NCI-H524 (cell line): ENCODE data around the gene SMKR1.
"Not testable (repeated sequence)": the region's sequence is repeated elsewhere in the genome, so short reads cannot be mapped to it uniquely, and the experiment has no call there.

ENCODE experiments used
- DNase-seq, 2 experiments: peaks; one replicate each; lab custom pipeline; 2025; lab: John Stamatoyannopoulos, UW

SMKR1 gene

DNA sequence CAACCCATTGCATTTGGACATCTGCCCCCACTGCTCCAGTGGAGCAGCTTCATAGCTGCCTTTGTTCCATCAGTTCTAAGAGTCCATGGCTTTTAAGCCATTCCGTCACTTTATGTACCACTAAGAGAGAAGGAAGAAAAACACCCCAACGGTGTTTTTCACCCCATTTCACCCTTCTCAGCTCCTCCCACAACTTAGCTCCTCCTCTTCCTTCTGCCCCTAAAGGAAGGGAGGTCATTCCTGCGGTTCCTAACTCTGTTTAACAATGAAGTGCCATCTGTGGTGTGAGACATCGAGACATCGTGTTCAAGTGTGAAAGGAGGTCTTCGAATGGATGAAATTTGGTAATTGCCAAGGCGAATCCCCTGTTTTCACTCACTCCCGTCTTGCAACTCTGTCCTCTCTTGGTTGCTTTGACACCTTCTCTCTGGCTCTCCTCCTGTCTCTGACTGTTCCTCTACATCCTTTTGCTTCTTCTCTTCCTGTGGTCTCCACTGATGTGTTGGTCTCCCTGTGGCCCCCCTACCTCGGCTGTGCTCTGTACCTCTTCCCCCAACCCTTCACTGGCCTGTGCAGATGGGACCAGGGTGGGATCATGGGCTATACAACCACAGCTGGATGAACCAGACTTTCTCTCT, 23.0 kb downstream of the SMKR1 start:
- no peak for DNase-seq

DNA sequence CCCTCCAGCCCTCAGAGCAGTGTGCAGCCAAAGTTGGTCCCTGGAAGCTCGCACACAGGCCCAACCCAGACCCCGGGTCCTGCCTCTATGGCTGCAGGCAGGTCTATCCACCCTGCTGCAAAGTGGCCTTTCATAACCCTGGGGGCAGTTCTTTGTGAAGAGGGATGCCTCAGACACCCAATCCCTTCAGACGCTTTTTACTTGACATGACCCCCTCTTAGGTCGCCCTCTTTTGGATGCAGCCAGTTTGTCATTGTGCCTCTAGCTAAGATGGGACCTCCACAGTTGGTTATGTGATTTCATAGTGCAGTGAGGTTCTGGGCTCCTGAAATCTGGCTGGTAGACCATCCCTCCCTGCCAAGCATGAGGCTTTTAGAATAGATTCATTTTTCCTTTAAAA, 27.3 kb downstream of the SMKR1 start:
- no peak for DNase-seq

DNA sequence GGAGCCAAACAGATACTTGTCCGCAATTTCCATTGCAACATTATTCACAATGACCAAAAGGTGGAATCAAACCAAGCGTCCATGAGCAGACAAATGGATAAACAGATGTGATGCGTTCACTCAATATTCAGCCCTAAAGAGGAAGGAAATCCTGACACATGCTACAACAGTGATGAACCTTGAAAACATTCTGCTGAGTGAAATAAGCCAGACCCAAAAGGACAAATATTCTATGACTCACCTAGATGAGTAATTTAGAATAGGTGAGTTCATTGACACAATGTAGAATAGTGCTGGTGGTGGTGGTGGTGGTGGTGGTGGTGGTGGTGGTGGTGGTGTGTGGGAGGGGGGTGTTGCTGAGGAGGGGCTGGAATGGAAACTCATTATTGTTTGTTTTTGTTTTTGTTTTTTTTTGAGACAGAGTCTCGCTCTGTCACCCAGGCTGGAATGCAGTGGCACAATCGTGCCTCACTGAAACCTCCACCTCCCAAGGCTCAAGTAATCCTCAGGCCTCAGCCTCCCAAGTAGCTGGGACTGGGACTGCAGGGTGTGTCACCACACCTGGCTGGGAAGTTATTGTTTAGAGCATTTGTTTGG, 28.6 kb downstream of the SMKR1 start:
- no peak for DNase-seq

DNA sequence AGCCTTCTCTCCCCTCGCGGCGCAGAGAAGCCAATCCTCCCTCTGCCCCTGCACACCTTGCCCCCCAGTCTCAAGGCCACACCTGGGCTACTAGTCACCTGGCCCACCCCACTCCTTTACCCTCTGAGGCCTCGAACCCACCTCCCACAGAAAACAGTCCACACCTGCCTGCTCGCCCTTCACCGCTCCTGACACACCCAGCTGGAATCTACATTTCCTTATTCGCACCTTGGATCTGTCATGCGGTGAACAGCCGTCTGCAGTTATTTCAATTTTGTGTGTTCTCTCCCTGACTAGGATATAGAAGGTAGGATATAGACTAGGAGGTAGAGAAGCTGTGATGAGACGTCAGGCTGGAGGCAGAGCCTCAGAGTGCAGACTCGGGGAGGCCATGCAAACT, 29.4 kb downstream of the SMKR1 start:
- DNase-seq, result no peak

DNA sequence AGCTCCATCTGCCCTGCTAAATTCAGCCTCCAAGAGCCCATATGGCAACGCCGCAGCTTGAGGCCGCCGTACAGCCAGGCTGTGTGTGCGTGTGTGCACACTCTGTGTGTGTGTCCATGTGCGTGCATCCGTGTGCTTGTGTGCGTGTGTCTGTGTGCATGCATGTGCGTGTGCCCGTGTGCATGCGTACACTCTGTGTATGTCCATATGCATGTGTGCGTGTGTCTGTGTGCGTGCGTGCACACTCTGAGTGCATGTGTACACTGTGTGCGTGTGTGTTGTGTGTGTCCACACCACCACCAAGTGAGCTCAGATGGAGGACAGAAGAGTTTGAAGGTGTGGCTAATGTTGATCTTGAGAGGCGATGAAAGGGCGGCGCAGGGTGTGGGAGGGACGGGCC, 30.0 kb downstream of the SMKR1 start:
- DNase-seq, result no peak

DNA sequence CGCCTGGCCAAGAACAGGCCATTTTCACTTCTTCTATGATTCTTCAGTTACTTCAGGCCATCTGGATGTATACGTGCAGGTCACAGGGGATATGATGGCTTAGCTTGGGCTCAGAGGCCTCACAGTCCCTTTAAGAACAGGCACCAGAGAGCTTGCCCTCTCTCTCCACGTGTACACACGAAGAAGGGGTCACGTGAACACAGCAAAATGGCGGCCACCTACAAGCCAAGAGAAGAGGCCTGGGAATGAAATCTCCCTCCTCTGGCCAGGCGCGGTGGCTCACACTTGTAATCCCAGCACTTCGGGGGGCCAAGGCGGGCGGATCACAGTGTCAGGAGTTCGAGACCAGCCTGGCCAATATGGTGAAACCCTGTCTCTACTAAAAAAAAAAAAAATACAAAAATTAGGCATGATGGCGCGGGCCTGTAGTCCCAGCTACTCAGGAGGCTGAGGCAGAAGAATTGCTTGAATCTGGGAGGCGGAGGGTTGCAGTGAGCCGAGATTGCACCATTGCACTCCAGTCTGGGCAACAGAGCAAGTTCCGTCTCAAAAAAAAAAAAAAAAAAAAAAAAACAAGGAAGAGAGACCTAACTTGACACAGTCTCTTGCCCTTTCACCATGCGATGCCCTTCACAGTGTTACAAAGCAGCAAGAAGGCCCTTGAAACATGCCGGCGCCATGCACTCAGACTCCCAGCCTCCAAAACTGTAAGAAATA, 32.4 kb downstream of the SMKR1 start:
- not testable (repeated sequence) for DNase-seq

DNA sequence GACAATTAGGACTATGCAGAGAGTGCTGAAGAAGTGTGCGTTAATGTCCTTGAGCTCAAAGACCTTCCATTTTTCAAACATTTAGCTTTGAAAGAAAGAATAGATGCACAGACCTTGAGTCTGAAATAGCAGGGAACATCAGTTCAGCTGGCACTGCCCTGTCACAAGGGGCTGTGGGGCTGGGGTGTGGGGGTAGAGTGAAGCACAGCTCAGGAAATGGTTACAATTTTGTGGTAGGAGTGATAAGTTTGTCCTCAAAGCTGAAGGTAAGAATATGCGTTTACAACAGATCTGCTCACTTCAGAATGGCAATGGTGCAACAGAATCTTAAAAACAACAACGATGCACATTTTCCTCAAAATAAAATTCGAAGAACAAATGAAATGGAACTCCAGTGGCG, 33.6 kb downstream of the SMKR1 start:
- DNase-seq, result no peak

DNA sequence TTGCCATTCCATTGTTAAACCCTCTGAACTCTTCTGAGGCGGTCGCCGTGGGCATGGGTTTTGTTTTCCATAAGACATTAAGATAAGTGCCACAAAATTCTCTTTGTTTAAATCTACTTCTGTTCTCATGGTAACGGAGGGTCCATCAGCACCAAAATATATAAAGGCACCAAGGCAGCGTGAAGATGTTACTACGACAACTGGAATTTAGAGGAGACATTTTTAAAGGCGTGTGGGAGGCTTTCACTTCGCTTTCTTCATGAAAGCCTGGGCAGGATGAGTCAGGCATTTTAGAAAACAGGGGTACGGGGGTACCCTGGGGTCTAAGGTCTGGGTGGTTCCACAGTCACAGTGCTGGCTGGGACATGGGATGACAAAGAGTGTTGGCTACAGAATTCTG, 34.0 kb downstream of the SMKR1 start:
- no peak for DNase-seq

DNA sequence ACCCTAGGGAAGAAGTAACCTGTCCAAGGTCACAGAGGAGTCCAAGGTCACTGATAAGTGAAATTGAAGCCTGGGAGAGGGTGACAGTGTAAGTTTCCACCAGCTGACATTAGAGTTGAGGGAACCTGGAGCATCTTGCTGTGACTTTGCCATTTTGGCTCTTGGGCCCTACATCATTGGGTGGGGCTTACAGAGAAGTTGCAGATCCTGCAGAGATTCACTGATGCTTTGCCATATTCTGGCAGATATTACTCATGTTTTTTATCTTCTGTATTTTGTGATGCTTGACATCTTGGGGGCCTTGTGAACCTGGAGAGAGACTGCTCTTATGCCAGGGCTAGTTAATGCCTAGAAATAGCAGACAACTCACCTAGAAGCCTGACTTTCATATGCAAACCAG, 36.5 kb downstream of the SMKR1 start:
- DNase-seq, result no peak

DNA sequence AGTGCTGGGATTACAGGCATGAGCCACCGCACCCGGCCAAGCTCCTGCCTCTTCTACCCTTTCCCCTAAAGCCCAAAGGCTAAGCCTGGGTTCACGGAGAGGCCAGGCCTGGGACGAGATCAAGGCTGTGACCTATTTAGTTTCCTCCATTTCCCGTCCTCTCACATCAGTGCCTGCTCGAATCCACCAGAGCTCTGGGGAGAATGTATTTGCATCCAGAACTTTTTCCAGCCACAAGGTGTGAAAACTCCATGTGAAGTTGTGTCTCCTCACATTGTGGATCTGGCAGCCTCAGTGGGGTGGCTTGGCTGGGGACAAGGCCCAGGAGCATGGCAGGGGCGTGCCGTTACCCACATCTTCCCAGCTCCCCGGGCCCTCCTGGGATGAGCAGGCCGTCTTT, 38.0 kb downstream of the SMKR1 start:
- DNase-seq, result no peak

DNA sequence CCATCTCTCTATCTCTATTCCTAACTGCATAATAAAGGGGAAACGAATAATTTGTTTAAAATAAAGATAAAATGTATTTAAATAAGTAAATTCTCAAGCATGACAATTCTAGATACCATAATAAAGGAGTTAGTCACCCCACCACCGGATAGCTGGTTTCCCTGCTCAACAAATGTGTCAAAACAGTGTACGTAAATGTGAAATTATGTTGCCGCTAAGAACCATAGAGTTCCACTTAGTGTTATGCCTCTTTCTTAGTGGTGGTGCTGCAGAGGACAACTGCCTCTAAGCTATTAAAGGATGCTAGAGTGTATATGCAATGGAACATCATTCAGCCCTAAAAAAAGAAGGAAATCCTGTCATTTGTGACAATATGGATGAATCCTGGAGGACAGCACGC, 42.4 kb downstream of the SMKR1 start:
- no peak for DNase-seq

DNA sequence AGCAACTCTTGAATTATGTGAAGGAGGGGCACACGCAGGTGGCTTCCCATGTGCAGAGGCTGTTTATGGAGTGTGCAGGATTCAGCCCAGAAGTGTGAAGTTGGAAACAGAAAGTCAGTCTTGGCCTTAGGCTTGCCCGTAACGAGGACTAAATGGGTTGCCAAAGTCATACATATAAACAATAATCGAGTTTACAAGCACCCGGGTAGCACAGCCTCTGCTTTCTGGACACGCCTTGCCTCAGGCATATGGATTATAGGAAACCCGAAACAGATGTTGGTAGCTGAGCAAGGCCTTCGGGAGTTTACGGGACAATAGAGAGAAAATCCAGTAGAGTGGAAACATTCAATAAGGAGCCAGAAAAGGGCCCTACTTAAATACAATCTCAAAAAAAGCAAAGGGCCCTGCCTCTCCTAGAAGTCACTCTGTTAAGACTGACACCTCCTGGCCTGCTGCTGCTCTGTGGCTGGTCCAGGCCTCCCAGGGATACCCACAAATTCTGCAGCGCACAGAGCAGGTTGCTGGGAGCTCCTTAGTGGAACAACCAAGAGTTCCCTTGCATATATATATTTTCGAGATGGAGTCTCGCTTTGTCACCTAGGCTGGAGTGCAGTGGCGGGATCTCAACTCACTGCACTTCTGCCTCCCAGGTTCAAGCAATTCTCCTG, 48.5 kb downstream of the SMKR1 start:
- peak; percentile 28 to 50 for DNase-seq

DNA sequence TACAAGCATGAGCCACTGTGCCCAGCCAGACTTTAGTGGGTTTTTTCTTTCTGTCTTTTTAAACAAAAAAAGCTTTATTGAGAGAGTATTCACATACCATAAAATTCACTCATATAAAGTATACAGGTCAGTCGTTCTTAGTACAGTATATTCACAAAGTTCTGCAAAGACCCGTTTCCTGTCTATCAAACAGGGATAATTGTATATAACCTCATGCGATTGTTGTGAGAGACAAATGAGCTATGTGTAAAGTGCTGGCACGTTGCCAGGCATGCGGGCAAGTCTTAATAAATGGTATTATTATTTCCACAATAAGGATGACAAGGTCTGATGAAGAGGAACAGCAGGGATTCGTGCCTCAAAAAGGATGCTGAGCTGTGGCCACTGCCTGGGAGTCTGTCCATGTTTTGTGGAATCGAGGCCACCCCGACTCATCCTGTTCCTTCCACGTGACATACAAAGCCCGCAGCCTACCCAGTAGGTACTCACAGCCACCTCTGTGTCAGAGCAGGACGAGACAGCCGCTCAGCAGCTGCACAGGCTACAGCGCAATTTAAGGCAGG, 51.6 kb downstream of the SMKR1 start:
- peak in 1 of 2 experiments; percentile 46 for DNase-seq

DNA sequence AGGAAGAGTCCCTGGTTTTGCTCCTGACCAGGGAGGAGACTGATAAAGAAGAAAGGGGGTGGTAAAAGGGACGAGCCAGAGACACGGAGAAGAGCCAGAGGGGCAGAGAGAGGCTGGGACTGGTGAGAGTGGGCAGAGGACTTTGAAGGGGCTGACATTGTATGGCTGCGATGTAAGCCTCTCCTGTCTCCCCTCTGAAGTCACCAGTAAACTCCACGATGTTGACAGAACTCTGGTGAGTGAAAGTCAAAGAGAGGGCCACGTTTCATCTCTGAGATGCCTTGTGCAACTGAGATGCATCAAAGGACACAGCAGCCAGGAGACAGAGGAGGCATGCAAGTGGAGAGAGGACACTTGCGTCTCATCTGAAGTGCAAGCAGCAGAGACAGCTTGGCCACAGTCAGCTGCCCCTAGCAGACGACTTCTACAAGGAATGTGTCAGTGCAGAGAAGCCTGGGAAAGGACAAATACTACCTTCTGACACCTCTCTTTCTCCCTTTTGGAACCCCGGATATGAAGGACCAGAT, 54.3 kb downstream of the SMKR1 start:
- no peak for DNase-seq

DNA sequence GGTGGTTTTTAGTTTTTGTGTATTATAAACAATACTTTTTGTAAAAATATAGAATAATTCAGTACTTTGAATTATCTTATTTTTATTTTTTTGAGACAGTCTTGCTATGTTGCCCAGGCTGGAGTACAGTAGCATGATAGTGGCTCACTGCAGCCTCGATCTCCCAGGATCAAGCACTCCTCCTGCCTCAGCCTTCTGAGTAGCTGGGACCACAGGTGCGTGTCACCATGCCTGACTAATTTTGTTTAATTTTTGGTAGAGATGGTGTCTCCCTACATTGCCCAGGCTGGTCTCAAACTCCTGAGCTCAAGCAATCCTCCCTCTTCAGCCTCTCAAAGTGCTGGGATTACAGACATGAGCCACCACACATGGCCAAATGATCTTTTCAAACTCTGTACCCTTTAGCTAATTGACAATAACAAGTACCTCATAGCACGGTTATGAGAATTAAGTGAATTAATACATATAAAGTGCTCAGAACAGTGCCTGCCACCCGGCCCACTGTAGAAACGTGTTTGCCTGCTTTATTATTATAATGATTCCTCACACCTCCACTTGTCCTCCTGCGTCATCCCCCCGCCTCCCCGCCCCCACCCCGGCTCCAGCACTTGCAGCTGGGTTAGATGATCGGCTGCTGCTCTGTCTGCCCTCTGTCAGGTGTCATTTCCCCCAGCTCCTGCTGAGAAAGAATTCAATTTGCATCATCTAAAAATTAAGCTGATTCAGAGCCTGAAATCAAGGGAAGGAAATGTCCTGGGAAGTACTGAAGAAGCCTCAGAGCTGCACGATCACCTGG, 55.6 kb downstream of the SMKR1 start:
- no peak for DNase-seq

DNA sequence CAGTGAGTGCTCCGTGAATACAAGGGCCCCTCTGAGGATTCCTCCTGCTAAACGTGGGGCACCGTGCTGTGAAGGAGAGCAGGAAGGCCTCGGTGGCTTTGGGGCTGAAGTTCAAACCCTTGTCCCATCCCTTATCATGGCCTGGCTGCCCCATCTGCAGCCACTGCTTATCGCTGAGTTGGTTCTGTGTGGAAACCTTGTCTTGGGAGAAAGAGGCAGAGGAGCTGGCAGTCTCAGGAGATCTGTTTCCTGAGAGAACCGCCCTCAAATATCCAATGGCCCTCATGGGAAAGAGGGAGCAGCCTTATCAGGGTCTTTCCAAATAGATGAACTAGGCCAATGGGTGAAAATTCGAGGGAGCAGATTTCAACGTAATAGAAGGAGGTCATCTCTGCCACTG, 57.2 kb downstream of the SMKR1 start:
- DNase-seq, result no peak

DNA sequence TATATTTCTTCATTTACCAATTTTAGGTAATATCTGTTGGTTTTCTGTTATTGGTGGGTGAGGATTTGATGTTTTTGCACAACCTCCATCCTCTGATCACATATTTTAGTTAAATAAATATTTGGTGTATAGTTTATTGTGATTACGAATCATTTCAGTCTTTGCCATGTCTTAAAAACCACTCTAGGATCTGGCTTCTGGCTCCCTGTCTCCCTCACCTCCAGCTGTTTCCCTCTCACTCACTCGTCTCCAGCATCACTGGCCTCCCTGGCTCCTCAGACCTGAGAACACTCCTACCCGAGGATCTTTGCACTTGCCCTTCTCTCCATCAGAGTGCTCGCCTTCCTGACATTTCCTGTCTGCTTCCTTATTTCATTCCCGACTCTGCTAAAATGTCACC, 58.5 kb downstream of the SMKR1 start:
- no peak for DNase-seq

DNA sequence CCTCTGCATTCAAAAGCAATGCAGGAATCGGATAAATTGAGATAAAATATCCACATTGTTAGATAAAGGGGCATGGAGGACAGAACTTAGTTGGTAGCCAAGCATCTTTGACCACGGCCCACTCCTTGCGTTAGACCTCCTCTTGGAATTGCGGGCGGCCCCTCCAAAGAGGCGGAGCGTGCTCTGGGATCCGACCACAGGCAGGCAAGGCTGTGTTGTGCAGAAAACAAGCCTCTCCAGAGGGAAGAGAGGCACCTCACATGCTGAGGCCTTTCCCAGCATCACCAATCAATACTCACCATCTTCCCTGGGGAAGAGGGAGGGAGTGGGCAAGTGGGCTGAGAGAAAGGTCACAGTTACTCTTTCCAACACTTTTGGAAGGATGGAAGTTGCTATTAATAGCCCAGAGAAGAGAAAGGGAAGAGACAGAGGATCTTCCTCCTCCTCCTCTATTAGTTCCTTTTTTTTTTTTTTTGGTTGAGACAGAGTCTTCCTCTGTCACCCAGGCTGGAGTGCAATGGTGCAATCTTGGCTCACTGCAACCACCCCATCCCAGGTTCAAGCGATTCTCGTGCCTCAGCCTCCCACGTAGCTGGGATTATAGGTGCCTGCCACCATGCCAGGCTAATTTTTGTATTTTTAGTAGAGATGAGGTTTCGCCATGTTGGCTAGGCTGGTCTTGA, 59.5 kb downstream of the SMKR1 start:
- no peak for DNase-seq
